Prostate gland (tissue), 2 donors: ENCODE measurements around the gene ZNF761.

Experiments used
- POLR2A ChIP-seq: fragments of 450-650 bp; IDR thresholded peaks from one replicate; pipeline ENCODE4 v1.6.1; 2016; ENCODE audit warnings: antibody characterized with exemption, mild to moderate bottlenecking
- POLR2AphosphoS5 ChIP-seq: sonication (generic); formaldehyde crosslinking; IDR thresholded peaks from one replicate; pipeline ENCODE4 v1.6.1; 2017; ENCODE audit warnings: antibody characterized with exemption
- TF ChIP-seq, protein P1 (sequence below), 4 experiments: fragments of 200-600 bp in 2 of 4; fragments of 450-650 bp in 2 of 4; sonication (generic) in 2 of 4; IDR thresholded peaks; 1 replicate in 3 of 4; 2 replicates in 1 of 4; pipeline ENCODE4 v1.5.1; 2016 to 2019; ENCODE audit warnings: antibody characterized with exemption in 4 of 4, mild to moderate bottlenecking in 2 of 4, moderate library complexity in 2 of 4

DNA sequence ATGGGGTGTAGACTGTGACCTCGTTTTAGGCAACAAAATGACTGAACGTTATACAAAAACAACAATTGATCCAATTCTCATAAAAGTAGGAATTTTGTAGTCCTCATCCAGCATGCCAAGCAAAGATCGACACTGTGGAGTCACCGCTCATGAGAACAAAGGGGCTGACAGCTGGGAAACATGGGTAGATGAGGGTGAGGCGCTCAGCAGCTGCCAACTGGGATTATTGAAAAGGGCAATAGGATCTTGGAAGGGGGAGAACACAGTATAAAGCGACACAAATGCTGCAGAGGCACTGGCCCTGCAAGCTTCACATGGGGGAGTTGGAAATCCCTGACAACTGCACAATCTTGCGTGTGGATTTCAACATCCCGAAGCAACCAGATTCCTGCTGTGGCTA, 42.2 kb upstream of the ZNF761 start:
- TF ChIP-seq POLR2AphosphoS5 (no peak), POLR2A (no peak)
- TF ChIP-seq, protein P1, sequence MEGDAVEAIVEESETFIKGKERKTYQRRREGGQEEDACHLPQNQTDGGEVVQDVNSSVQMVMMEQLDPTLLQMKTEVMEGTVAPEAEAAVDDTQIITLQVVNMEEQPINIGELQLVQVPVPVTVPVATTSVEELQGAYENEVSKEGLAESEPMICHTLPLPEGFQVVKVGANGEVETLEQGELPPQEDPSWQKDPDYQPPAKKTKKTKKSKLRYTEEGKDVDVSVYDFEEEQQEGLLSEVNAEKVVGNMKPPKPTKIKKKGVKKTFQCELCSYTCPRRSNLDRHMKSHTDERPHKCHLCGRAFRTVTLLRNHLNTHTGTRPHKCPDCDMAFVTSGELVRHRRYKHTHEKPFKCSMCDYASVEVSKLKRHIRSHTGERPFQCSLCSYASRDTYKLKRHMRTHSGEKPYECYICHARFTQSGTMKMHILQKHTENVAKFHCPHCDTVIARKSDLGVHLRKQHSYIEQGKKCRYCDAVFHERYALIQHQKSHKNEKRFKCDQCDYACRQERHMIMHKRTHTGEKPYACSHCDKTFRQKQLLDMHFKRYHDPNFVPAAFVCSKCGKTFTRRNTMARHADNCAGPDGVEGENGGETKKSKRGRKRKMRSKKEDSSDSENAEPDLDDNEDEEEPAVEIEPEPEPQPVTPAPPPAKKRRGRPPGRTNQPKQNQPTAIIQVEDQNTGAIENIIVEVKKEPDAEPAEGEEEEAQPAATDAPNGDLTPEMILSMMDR (IDR thresholded peaks at IDR 0.05): no peak
